A673 (cell line): Measurements from ENCODE around the gene DYNC1LI1. TPM values are rescaled to one million over a fixed set of nuclear protein-coding genes. Genes with fewer than 3 reads are reported as not detected.

Experiments
- BruUV-seq: library from RNA; stranded (reverse); fragments of 400-500 nt; replicated peaks from 2 replicates; lab custom pipeline; 2021; lab: Mats Ljungman, UMichigan
- CTCF ChIA-PET: fragments of 300-600 bp; sonication (Branson Sonifier 250); formaldehyde crosslinking; loops from one replicate; lab custom pipeline; 2022; ENCODE audit warnings: antibody characterized with exemption; lab: Charles Lee
- POLR2A ChIA-PET: fragments of 300-600 bp; sonication (Branson Sonifier 250); formaldehyde crosslinking; loops from one replicate; lab custom pipeline; 2022; ENCODE audit warnings: antibody characterized with exemption; ENCODE audit not compliant: low non-redundant PET; lab: Charles Lee
- DNase-seq: peaks from one replicate; pipeline ENCODE4 v3.0.0-alpha.2; 2015; ENCODE audit warnings: low spot score
- H3K27ac ChIP-seq: fragments of 200-600 bp; sonication (generic); 2 replicates; pipeline ENCODE4 v1.5.1; 2016; ENCODE audit warnings: mixed run types, low read depth, mild to moderate bottlenecking, mixed read lengths, antibody characterized with exemption, low read length; ENCODE audit not compliant: poor library complexity, severe bottlenecking
- H3K27me3 ChIP-seq: fragments of 200-600 bp; sonication (generic); replicated peaks from 2 replicates; pipeline ENCODE4 v1.6.1; 2017; ENCODE audit warnings: mixed run types, low read depth, mild to moderate bottlenecking, mixed read lengths, antibody characterized with exemption, low read length; ENCODE audit not compliant: insufficient read depth, poor library complexity
- H3K36me3 ChIP-seq: fragments of 200-600 bp; sonication (generic); 2 replicates; pipeline ENCODE4 v1.6.1; 2016; ENCODE audit warnings: mixed run types, mild to moderate bottlenecking, mixed read lengths, antibody characterized with exemption, low read length; ENCODE audit not compliant: insufficient read depth, poor library complexity, severe bottlenecking
- H3K4me1 ChIP-seq: fragments of 200-600 bp; sonication (generic); 2 replicates; pipeline ENCODE4 v1.6.1; 2017; ENCODE audit warnings: mixed run types, mild to moderate bottlenecking, mixed read lengths, antibody characterized with exemption, low read length; ENCODE audit not compliant: insufficient read depth, poor library complexity, severe bottlenecking
- H3K4me3 ChIP-seq: fragments of 200-600 bp; sonication (generic); 2 replicates; pipeline ENCODE4 v1.5.1; 2016; ENCODE audit warnings: low read depth, mixed run types, mild to moderate bottlenecking, mixed read lengths, low read length; ENCODE audit not compliant: poor library complexity, severe bottlenecking
- H3K9me3 ChIP-seq: fragments of 200-600 bp; sonication (generic); 2 replicates; pipeline ENCODE4 v1.6.1; 2016; ENCODE audit warnings: mixed run types, low read depth, mild to moderate bottlenecking, mixed read lengths, antibody characterized with exemption, low read length; ENCODE audit not compliant: poor library complexity, severe bottlenecking
- CTCF ChIP-seq: fragments of 300-800, 200-600 bp; sonication (generic); conservative IDR thresholded peaks from 2 replicates; pipeline ENCODE4 v1.5.1; 2017; ENCODE audit warnings: low read depth, mild to moderate bottlenecking, antibody characterized with exemption, low read length, moderate library complexity, mixed read lengths
- EZH2 ChIP-seq: fragments of 200-600 bp; sonication (generic); IDR thresholded peaks from 2 replicates; pipeline ENCODE4 v1.6.1; 2017; ENCODE audit warnings: borderline replicate concordance, low read depth, mild to moderate bottlenecking, mixed read lengths, antibody characterized with exemption, low read length; ENCODE audit not compliant: poor library complexity, severe bottlenecking
- intact Hi-C: fragments of 100-400 bp; cut with micrococcal nuclease; formaldehyde crosslinking; loops from one replicate; pipeline ENCODE4 v1.10.0; 2022; ENCODE audit not compliant: unreplicated experiment
- total RNA-seq: library from RNA; stranded (reverse); gene quantifications from 2 replicates; pipeline ENCODE4 v1.2.3, GENCODE V29; 2021

DYNC1LI1 gene
- total RNA-seq, 1 experiment from 2014 or later = 73.1 TPM

GRCh38 chr3:32495085-32495484 lies 75.6 kb downstream of the DYNC1LI1 start:
- CTCF ChIA-PET = no interaction called here

GRCh38 chr3:32493437-32494414 lies 76.9 kb downstream of the DYNC1LI1 start:
- Histone ChIP-seq H3K4me3 (no peak overlapping the region), H3K9me3 (no peaks in the 10 kb centered on the region), H3K27me3 (no peaks in the 10 kb centered on the region), H3K27ac (no peak overlapping the region), H3K36me3 (no peaks in the 10 kb centered on the region), H3K4me1 (no peaks in the 10 kb centered on the region)
- no peak for TF ChIP-seq EZH2
- TF ChIP-seq CTCF = no peak
- no peak for DNase-seq
- intact Hi-C loops = no loop called here
- CTCF ChIA-PET = no interaction called here
- POLR2A ChIA-PET = no interaction called here
- no TSS peak for BruUV-seq

More at GRCh38 chr3:32495085-32495484, 75.6 kb downstream of the DYNC1LI1 start:
- no peak for DNase-seq
- H3K27me3 ChIP-seq = no peaks in the 10 kb centered on the region
- no TSS peak for BruUV-seq
- H3K27ac ChIP-seq = no peak overlapping the region
- intact Hi-C loops = no loop called here
- H3K4me3 ChIP-seq = no peak overlapping the region
- no peaks in the 10 kb centered on the region for H3K36me3 ChIP-seq
- no peaks in the 10 kb centered on the region for H3K9me3 ChIP-seq
- TF ChIP-seq EZH2 = no peak
- no peak for TF ChIP-seq CTCF
- POLR2A ChIA-PET = no interaction called here
- H3K4me1 ChIP-seq = no peaks in the 10 kb centered on the region

- intact Hi-C loops = no loop called here
- Histone ChIP-seq H3K27me3 (no peaks in the 10 kb centered on the region), H3K4me1 (no peaks in the 10 kb centered on the region), H3K27ac (no peak overlapping the region), H3K36me3 (no peaks in the 10 kb centered on the region), H3K4me3 (no peak overlapping the region), H3K9me3 (no peaks in the 10 kb centered on the region)
- DNase-seq = no peak
- TF ChIP-seq EZH2 (no peak), CTCF (no peak)
- no TSS peak for BruUV-seq
- CTCF ChIA-PET = no interaction called here
- POLR2A ChIA-PET = no interaction called here
Observed at GRCh38 chr3:32492684-32493436, 77.8 kb downstream of the DYNC1LI1 start.
